GDM1 (cell line): Measurements from ENCODE around the gene DGKG.

ENCODE experiments used
- DNase-seq: peaks from one replicate; lab custom pipeline; 2025; lab: John Stamatoyannopoulos, UW

DGKG gene

GRCh38 chr3:186108106-186108940, 253.7 kb downstream of the DGKG start:
- peak; percentile 34 for DNase-seq

GRCh38 chr3:186107215-186108105, 254.6 kb downstream of the DGKG start:
- DNase-seq = peak; percentile 71

- DNase-seq = no peak
Observed at GRCh38 chr3:186105543-186105942, 256.5 kb downstream of the DGKG start.

GRCh38 chr3:186102687-186103086, 259.3 kb downstream of the DGKG start:
- DNase-seq = no peak

GRCh38 chr3:186100398-186100797, 261.6 kb downstream of the DGKG start:
- no peak for DNase-seq

- no peak for DNase-seq
Observed at GRCh38 chr3:186099178-186099577, 262.9 kb downstream of the DGKG start.

GRCh38 chr3:186098740-186099139, 263.3 kb downstream of the DGKG start:
- DNase-seq = no peak

- no peak for DNase-seq
Observed at GRCh38 chr3:186097663-186098451, 264.2 kb downstream of the DGKG start.

- no peak for DNase-seq
Observed at GRCh38 chr3:186097317-186097662, 264.7 kb downstream of the DGKG start.
